GM18526 (cell line): ENCODE data around the gene RGL1.

Experiments
- POLR2A ChIP-seq: IDR thresholded peaks from 3 replicates; pipeline ENCODE4 v1.6.1; 2011; ENCODE audit not compliant: insufficient read length; ENCODE audit errors: extremely low read depth

The RGL1 gene

GRCh38 chr1:183834568-183834967, 29.6 kb downstream of the RGL1 start:
- no peak for TF ChIP-seq POLR2A

GRCh38 chr1:183836598-183836997, 31.7 kb downstream of the RGL1 start:
- TF ChIP-seq POLR2A = no peak

GRCh38 chr1:183837062-183837461, 32.1 kb downstream of the RGL1 start:
- no peak for TF ChIP-seq POLR2A

GRCh38 chr1:183838221-183838620, 33.3 kb downstream of the RGL1 start:
- TF ChIP-seq POLR2A = no peak

DNA sequence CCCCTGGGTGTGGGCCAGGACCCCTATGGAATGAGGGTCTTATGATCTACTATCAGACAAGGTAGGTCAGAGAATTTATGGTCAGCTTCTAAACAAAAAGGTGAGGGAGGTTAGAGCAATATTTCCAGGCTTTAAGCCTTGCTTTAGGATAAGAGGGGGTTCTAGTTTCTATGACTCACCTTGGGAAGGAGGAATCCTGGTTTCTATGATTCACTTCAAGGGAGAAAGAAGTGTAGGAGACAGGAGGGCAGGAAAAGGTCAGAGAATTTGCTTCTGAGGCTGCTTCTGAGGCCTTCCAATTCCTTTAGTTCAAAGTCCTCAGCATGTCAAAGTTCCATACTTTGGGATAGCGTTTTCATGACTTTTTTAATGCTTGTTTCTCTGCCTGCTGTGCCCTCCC, 35.2 kb downstream of the RGL1 start:
- no peak for TF ChIP-seq POLR2A

GRCh38 chr1:183841550-183841949, 36.6 kb downstream of the RGL1 start:
- TF ChIP-seq POLR2A = no peak

DNA sequence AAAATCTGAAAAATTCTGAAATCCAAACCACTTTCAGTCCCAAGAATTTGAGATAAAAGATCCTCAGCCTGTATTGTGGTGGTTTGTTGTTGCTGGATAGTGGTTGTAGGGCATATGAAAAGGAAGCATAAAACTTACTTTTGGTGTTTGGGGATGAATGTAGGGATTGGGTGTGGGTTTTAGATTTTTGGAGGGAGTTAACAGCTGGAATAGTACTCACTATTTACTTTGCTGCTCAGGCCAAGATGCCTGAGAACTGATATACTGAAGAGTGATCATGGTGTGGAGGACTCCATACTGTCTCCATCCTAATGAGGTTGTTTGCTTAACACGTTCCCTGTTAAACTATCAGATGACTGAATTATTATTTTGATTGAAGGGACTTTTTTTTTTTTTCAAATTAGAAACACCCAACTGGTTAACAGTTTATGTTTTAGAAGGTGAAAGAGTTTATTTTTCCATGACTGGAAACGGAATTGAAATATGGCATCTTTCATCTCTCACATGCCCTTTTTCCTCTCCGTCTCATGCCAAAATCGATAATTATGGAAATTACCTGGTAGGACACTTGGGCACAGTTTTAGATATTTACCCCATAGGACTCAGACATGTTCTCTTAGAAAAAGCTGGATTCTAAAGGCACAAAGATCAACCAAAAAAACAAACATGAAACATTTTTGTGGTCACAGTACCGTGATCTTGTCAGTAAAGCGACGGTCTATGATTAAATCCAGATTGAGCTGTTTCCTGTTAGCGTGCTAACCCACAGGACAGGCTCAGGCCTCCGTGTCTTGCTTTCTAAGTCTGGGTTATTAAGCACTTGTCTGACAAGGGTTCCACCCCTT, 37.3 kb downstream of the RGL1 start:
- TF ChIP-seq POLR2A = no peak

DNA sequence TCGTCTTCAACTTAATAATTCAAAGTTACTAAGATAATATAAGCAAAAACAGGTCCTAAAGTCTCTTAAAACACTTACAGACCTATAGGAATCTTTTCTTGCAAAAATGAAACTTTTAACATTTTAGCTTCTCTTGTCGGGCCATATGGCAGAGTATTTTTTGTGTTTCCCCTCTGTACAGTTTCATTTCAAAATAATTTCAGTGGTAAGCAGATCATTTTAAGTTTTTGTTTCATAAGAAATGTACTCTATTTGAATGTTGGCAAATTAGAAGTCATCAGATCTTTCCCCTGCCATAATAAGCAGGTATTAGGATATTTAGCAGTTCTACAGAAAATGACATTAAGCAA, 37.9 kb downstream of the RGL1 start:
- TF ChIP-seq POLR2A = no peak

DNA sequence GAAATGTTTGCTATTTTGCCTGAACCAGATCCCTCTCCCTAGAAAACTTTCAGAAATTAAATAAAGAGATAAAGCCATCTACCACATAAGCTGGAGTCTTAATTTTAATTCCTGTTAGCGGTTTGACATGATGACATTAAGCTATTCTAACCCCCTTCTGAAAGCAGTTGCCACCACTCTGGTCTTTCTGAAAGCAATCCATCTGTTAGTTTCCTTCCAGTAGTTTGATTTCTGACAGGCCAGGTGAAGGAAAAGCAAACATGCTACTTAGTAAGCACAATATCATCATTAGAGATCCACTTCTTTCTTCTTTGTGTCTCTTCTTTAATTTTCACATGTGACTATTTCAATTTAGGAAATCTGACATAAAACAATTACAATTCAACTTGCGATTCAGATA, 39.9 kb downstream of the RGL1 start:
- TF ChIP-seq POLR2A = no peak

GRCh38 chr1:183845681-183846080, 40.8 kb downstream of the RGL1 start:
- TF ChIP-seq POLR2A = no peak

DNA sequence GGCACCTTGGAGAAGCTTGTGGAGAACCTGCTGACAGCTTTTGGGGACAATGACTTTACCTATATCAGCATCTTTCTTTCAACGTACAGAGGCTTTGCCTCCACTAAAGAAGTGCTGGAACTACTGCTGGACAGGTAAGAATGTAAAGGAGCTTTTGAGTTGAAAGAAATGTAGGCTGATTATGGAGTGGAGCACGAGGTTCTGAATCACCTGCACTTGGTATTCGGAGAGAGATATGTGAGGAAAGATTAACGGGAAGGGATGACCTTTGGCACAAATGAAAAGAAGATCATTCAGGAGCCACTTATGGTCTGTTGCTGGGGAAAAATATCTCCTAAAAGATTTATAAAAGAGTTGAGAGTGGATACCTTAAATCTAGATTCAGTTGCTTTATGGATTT, 42.7 kb downstream of the RGL1 start:
- TF ChIP-seq POLR2A = no peak

DNA sequence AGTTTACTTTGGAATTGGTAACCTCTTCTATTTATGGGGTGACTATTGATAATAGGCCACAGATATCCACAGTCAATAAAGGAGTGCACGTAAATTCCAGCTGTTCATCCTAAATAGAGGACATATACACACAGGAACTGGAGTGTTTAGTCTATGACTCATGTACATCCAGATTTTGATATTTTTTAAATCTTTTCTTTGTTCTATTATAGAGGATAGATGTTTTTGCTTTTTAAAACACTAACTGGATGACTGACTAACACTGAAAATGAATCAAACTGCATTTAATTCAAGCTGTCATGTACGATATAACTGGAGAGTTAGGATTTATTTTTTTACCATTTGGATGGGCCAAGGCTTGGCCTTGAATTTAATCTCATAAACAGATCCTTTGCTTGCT, 45.9 kb downstream of the RGL1 start:
- no peak for TF ChIP-seq POLR2A

- no peak for TF ChIP-seq POLR2A
Measured at GRCh38 chr1:183859119-183859518, 54.2 kb downstream of the RGL1 start.

GRCh38 chr1:183859831-183860230, 54.9 kb downstream of the RGL1 start:
- TF ChIP-seq POLR2A = no peak

- no peak for TF ChIP-seq POLR2A
Measured at GRCh38 chr1:183862967-183863366, 58.0 kb downstream of the RGL1 start.

- no peak for TF ChIP-seq POLR2A
Measured at GRCh38 chr1:183863852-183864251, 58.9 kb downstream of the RGL1 start.

DNA sequence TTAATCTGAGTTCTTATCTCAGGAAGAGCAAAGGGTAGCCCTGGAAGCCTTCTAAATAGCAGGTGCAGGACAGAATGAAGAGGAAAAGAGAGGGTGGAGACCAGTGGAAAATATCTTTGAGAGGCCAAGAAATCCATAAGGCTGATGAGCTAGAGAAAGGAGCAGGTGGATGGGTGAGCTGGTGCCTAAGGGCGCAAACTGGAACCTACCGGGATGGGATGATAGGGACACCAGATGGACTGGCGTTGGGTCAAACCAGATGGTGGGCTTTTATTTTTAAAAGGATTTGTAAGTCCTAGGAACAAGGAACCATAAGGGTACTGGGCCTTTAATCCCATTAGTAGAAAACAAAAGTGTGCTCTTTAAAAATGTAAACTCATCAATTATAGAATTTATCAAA, 59.7 kb downstream of the RGL1 start:
- no peak for TF ChIP-seq POLR2A
